OCI-LY1 (cell line): ENCODE data around the gene COL8A1.

ENCODE experiments used
- H2AFZ ChIP-seq: fragments of 200-600 bp; sonication (generic), shearing (Covaris generic); 2 replicates; pipeline ENCODE4 v1.6.0; 2014; ENCODE audit warnings: antibody characterized with exemption, mild to moderate bottlenecking, low read length
- H3F3A ChIP-seq: fragments of 200-600 bp; sonication (generic), shearing (Covaris generic); 2 replicates; pipeline ENCODE4 v1.6.0; 2014; ENCODE audit warnings: mild to moderate bottlenecking, antibody characterized with exemption, low read length, moderate library complexity; ENCODE audit not compliant: insufficient read depth
- H3K27ac ChIP-seq: fragments of 200-600 bp; sonication (generic); 2 replicates; pipeline ENCODE4 v1.5.1; 2014; ENCODE audit warnings: low read length, mixed run types, mild to moderate bottlenecking, low read depth; ENCODE audit not compliant: poor library complexity, severe bottlenecking
- H3K27me3 ChIP-seq: fragments of 200-600 bp; sonication (generic); 2 replicates; pipeline ENCODE4 v1.6.0; 2014; ENCODE audit warnings: antibody characterized with exemption, mild to moderate bottlenecking, low read length, moderate library complexity; ENCODE audit not compliant: insufficient read depth
- H3K36me3 ChIP-seq: fragments of 200-600 bp; sonication (generic); 2 replicates; pipeline ENCODE4 v1.6.1; 2014; ENCODE audit warnings: mild to moderate bottlenecking, antibody characterized with exemption, low read length, moderate library complexity, mixed read lengths; ENCODE audit not compliant: insufficient read depth
- H3K4me1 ChIP-seq: fragments of 200-600 bp; sonication (generic); 2 replicates; pipeline ENCODE4 v1.5.1; 2014; ENCODE audit warnings: mild to moderate bottlenecking, low read length, moderate library complexity; ENCODE audit not compliant: insufficient read depth, severe bottlenecking
- H3K4me2 ChIP-seq: fragments of 200-600 bp; sonication (generic), shearing (Covaris generic); 2 replicates; pipeline ENCODE4 v1.6.1; 2014; ENCODE audit warnings: low read length
- H3K4me3 ChIP-seq: fragments of 200-600 bp; sonication (generic); 2 replicates; pipeline ENCODE4 v1.5.1; 2014; ENCODE audit warnings: low read length, low read depth, mild to moderate bottlenecking, mixed read lengths; ENCODE audit not compliant: poor library complexity, severe bottlenecking
- H3K79me2 ChIP-seq: fragments of 200-600 bp; shearing (Covaris generic); 2 replicates; pipeline ENCODE4 v1.6.1; 2016; ENCODE audit warnings: mixed run types, low read length, mixed read lengths; ENCODE audit not compliant: insufficient read depth
- H3K9ac ChIP-seq: fragments of 200-600 bp; sonication (generic), shearing (Covaris generic); 2 replicates; pipeline ENCODE4 v1.6.1; 2014; ENCODE audit warnings: mild to moderate bottlenecking, low read length, mixed read lengths
- H3K9me2 ChIP-seq: fragments of 200-600 bp; sonication (generic), shearing (Covaris generic); 2 replicates; pipeline ENCODE4 v1.6.1; 2014; ENCODE audit warnings: low read depth, mild to moderate bottlenecking, low read length, mixed read lengths
- H3K9me3 ChIP-seq: fragments of 200-600 bp; shearing (Covaris generic); 2 replicates; pipeline ENCODE4 v1.6.1; 2014; ENCODE audit warnings: low read length, mixed read lengths
- H4K20me1 ChIP-seq: fragments of 200-600 bp; sonication (generic), shearing (Covaris generic); 2 replicates; pipeline ENCODE4 v1.6.0; 2016; ENCODE audit warnings: mild to moderate bottlenecking, low read length; ENCODE audit not compliant: insufficient read depth
- CTCF ChIP-seq: fragments of 200-600 bp; sonication (generic), shearing (Covaris generic); IDR thresholded peaks from 2 replicates; pipeline ENCODE4 v1.5.1; 2017; ENCODE audit warnings: mild to moderate bottlenecking, antibody characterized with exemption, low read length, moderate library complexity, mixed read lengths
- EZH2 ChIP-seq: fragments of 200-600 bp; sonication (generic), shearing (Covaris generic); IDR thresholded peaks from 2 replicates; pipeline ENCODE4 v1.8.0; 2017; ENCODE audit warnings: borderline replicate concordance, mixed run types, mild to moderate bottlenecking, antibody characterized with exemption, low read length, moderate library complexity, mixed read lengths

The COL8A1 gene

GRCh38 chr3:99777210-99777549 lies 138.8 kb downstream of the COL8A1 start:
- Histone ChIP-seq H3K4me2 (no peak overlapping the region), H3K36me3 (no peaks in the 10 kb centered on the region), H3K27ac (no peak overlapping the region), H3F3A (no peaks in the 10 kb centered on the region), H3K4me3 (no peak overlapping the region), H3K9me3 (no peaks in the 10 kb centered on the region), H3K27me3 (no peaks in the 10 kb centered on the region), H2AFZ (no peak overlapping the region), H3K9ac (no peak overlapping the region), H4K20me1 (no peaks in the 10 kb centered on the region), H3K9me2 (no peaks in the 10 kb centered on the region), H3K4me1 (no peaks in the 10 kb centered on the region), H3K79me2 (no peaks in the 10 kb centered on the region)
- no peak for TF ChIP-seq EZH2
- no peak for TF ChIP-seq CTCF

- Histone ChIP-seq H3K9me2 (no peaks in the 10 kb centered on the region), H3K27ac (no peak overlapping the region), H3K36me3 (no peaks in the 10 kb centered on the region), H2AFZ (no peak overlapping the region), H3K4me1 (no peaks in the 10 kb centered on the region), H3K27me3 (no peaks in the 10 kb centered on the region), H3K4me2 (no peak overlapping the region), H3K79me2 (no peaks in the 10 kb centered on the region), H4K20me1 (no peaks in the 10 kb centered on the region), H3K9me3 (no peaks in the 10 kb centered on the region), H3K4me3 (no peak overlapping the region), H3F3A (no peaks in the 10 kb centered on the region), H3K9ac (no peak overlapping the region)
- TF ChIP-seq EZH2 (no peak), CTCF (no peak)
These were observed 139.3 kb downstream of the COL8A1 start for GRCh38 chr3:99777708-99778107.

- Histone ChIP-seq H4K20me1 (no peaks in the 10 kb centered on the region), H2AFZ (no peak overlapping the region), H3K9me2 (no peaks in the 10 kb centered on the region), H3K4me2 (no peak overlapping the region), H3K4me3 (no peak overlapping the region), H3K79me2 (no peaks in the 10 kb centered on the region), H3K9me3 (no peaks in the 10 kb centered on the region), H3K9ac (no peak overlapping the region), H3K27ac (no peak overlapping the region), H3K36me3 (no peaks in the 10 kb centered on the region), H3F3A (no peaks in the 10 kb centered on the region), H3K27me3 (no peaks in the 10 kb centered on the region), H3K4me1 (no peaks in the 10 kb centered on the region)
- TF ChIP-seq CTCF (no peak), EZH2 (no peak)
These were observed 142.4 kb downstream of the COL8A1 start for GRCh38 chr3:99780749-99781148.
